Neural progenitor cell (in vitro differentiated cells): Measurements from ENCODE around the gene SPP2. TPM values are rescaled to one million over a fixed set of nuclear protein-coding genes. Genes with fewer than 3 reads are reported as not detected.
A peak's percentile ranks its signal among the peaks of the same experiment; 100 is the strongest.

ENCODE experiments used
- DNase-seq: peaks from one replicate; pipeline ENCODE4 v3.0.0-alpha.2; 2016; ENCODE audit warnings: low spot score
- H2AFZ ChIP-seq: fragments of 200-600 bp; sonication (generic); replicated peaks from 2 replicates; pipeline ENCODE4 v1.6.1; 2016; ENCODE audit warnings: antibody characterized with exemption
- H3F3A ChIP-seq: fragments of 200-600 bp; sonication (generic); 2 replicates; pipeline ENCODE4 v1.6.1; 2016; ENCODE audit warnings: antibody characterized with exemption, low read depth
- H3K27ac ChIP-seq: fragments of 200-600 bp; sonication (generic); 2 replicates; pipeline ENCODE4 v1.5.1; 2016; ENCODE audit warnings: mild to moderate bottlenecking
- H3K27me3 ChIP-seq: fragments of 200-600 bp; sonication (generic); 2 replicates; pipeline ENCODE4 v1.6.1; 2016; ENCODE audit warnings: mild to moderate bottlenecking, moderate library complexity
- H3K36me3 ChIP-seq: fragments of 200-600 bp; sonication (generic); 2 replicates; pipeline ENCODE4 v1.5.1; 2016
- H3K4me1 ChIP-seq: fragments of 200-600 bp; sonication (generic); 2 replicates; pipeline ENCODE4 v1.6.1; 2016; ENCODE audit warnings: mixed run types
- H3K4me2 ChIP-seq: fragments of 200-600 bp; sonication (generic); 2 replicates; pipeline ENCODE4 v1.6.1; 2016
- H3K4me3 ChIP-seq: fragments of 200-600 bp; sonication (generic); 2 replicates; pipeline ENCODE4 v1.5.1; 2016
- H3K79me2 ChIP-seq: fragments of 200-600 bp; sonication (generic); 2 replicates; pipeline ENCODE4 v1.6.1; 2016; ENCODE audit warnings: low read depth
- H3K9ac ChIP-seq: fragments of 200-600 bp; sonication (generic); 2 replicates; pipeline ENCODE4 v1.6.1; 2016
- H3K9me3 ChIP-seq: fragments of 200-600 bp; sonication (generic); 2 replicates; pipeline ENCODE4 v1.5.1; 2016; ENCODE audit warnings: low read depth
- H4K20me1 ChIP-seq: fragments of 200-600 bp; sonication (generic); 2 replicates; pipeline ENCODE4 v1.6.1; 2016; ENCODE audit warnings: low read depth
- H3K27ac Mint-ChIP-seq: 3 replicates; pipeline ENCODE4 v1.8.0; 2021; ENCODE audit warnings: mixed read lengths
- H3K27me3 Mint-ChIP-seq: 2 replicates; pipeline ENCODE4 v1.8.0; 2022; ENCODE audit warnings: low read depth, mild to moderate bottlenecking, inconsistent platforms, moderate library complexity, mixed read lengths; ENCODE audit not compliant: insufficient read depth
- H3K36me3 Mint-ChIP-seq: 3 replicates; pipeline ENCODE4 v1.8.0; 2021; ENCODE audit warnings: mixed read lengths
- H3K4me1 Mint-ChIP-seq: 3 replicates; pipeline ENCODE4 v1.8.0; 2021; ENCODE audit warnings: mixed read lengths
- H3K4me3 Mint-ChIP-seq: 3 replicates; pipeline ENCODE4 v1.8.0; 2021; ENCODE audit warnings: mild to moderate bottlenecking, moderate library complexity, mixed read lengths
- H3K9me3 Mint-ChIP-seq: 3 replicates; pipeline ENCODE4 v1.8.0; 2020; ENCODE audit warnings: mixed read lengths
- EZH2 ChIP-seq: fragments of 200-600 bp; sonication (generic); IDR thresholded peaks from 2 replicates; pipeline ENCODE4 v1.6.1; 2017; ENCODE audit warnings: antibody characterized with exemption, mild to moderate bottlenecking, moderate library complexity
- EZH2phosphoT487 ChIP-seq: fragments of 200-600 bp; sonication (generic); IDR thresholded peaks from 2 replicates; pipeline ENCODE4 v1.6.1; 2017; ENCODE audit warnings: antibody characterized with exemption
- total RNA-seq: library from RNA; depleted of rRNA; stranded (reverse); fragments of >200 nt; gene quantifications from 2 replicates; pipeline ENCODE4 v1.2.3, GENCODE V29; 2015; ENCODE audit warnings: low replicate concordance
- TF ChIP-seq, protein P1 (sequence below): fragments of 200-600 bp; sonication (generic); IDR thresholded peaks from 2 replicates; pipeline ENCODE4 v1.5.1; 2017; ENCODE audit warnings: antibody characterized with exemption, mild to moderate bottlenecking

The SPP2 gene
- total RNA-seq, 1 donor from 2014 or later: not detected

- no peak overlapping the region for H3K27ac Mint-ChIP-seq
- Histone ChIP-seq H3F3A (no peaks in the 10 kb centered on the region), H3K79me2 (no peaks in the 10 kb centered on the region), H3K4me2 (no peak overlapping the region), H4K20me1 (no peaks in the 10 kb centered on the region), H3K36me3 (no peaks in the 10 kb centered on the region), H2AFZ (peak overlapping the region; percentile 64), H3K27ac (no peak overlapping the region), H3K27me3 (no peaks in the 10 kb centered on the region), H3K9ac (no peak overlapping the region), H3K9me3 (no peaks in the 10 kb centered on the region), H3K4me3 (no peak overlapping the region), H3K4me1 (no peaks in the 10 kb centered on the region)
- TF ChIP-seq EZH2phosphoT487: no peak
- no peak for TF ChIP-seq EZH2
- TF ChIP-seq, protein P1, sequence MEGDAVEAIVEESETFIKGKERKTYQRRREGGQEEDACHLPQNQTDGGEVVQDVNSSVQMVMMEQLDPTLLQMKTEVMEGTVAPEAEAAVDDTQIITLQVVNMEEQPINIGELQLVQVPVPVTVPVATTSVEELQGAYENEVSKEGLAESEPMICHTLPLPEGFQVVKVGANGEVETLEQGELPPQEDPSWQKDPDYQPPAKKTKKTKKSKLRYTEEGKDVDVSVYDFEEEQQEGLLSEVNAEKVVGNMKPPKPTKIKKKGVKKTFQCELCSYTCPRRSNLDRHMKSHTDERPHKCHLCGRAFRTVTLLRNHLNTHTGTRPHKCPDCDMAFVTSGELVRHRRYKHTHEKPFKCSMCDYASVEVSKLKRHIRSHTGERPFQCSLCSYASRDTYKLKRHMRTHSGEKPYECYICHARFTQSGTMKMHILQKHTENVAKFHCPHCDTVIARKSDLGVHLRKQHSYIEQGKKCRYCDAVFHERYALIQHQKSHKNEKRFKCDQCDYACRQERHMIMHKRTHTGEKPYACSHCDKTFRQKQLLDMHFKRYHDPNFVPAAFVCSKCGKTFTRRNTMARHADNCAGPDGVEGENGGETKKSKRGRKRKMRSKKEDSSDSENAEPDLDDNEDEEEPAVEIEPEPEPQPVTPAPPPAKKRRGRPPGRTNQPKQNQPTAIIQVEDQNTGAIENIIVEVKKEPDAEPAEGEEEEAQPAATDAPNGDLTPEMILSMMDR: no peak
- H3K4me3 Mint-ChIP-seq: no peak overlapping the region
- no peaks in the 10 kb centered on the region for H3K9me3 Mint-ChIP-seq
- no peak for DNase-seq
- H3K36me3 Mint-ChIP-seq: no peaks in the 10 kb centered on the region
- H3K27me3 Mint-ChIP-seq: peaks cover 2% of the 10 kb centered on the region
- peaks cover 23% of the 10 kb centered on the region for H3K4me1 Mint-ChIP-seq
Observed at GRCh38 chr2:234095301-234095700, 44.8 kb downstream of the SPP2 start.

DNA sequence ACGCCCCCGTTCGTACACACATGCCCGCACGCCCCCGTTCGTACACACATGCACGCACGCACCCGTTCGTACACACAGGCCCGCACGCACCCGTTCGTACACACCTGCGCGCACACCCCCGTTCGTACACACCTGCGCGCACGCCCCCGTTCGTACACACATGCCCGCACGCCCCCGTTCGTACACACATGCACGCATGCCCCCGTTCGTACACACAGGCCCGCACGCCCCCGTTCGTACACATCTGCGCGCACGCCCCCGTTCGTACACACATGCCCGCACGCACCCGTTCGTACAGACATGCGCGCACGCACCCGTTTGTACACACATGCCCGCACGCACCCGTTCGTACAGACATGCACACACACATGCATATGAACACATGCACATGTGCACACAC is 45.7 kb downstream of the SPP2 start:
- H3K4me3 Mint-ChIP-seq: no peak overlapping the region
- H2AFZ ChIP-seq: no peak overlapping the region
- H3K9me3 ChIP-seq: no peaks in the 10 kb centered on the region
- no peak overlapping the region for H3K9ac ChIP-seq
- no peaks in the 10 kb centered on the region for H3F3A ChIP-seq
- H3K27me3 Mint-ChIP-seq: peaks cover 2% of the 10 kb centered on the region
- H4K20me1 ChIP-seq: no peaks in the 10 kb centered on the region
- H3K4me3 ChIP-seq: no peak overlapping the region
- peaks cover 23% of the 10 kb centered on the region for H3K4me1 Mint-ChIP-seq
- no peaks in the 10 kb centered on the region for H3K4me1 ChIP-seq
- no peaks in the 10 kb centered on the region for H3K27me3 ChIP-seq
- H3K27ac Mint-ChIP-seq: peak overlapping the region; percentile 12
- no peaks in the 10 kb centered on the region for H3K36me3 ChIP-seq
- H3K9me3 Mint-ChIP-seq: no peaks in the 10 kb centered on the region
- no peaks in the 10 kb centered on the region for H3K79me2 ChIP-seq
- TF ChIP-seq EZH2: no peak
- TF ChIP-seq, protein P1: no peak
- TF ChIP-seq EZH2phosphoT487: no peak
- H3K4me2 ChIP-seq: no peak overlapping the region
- H3K36me3 Mint-ChIP-seq: no peaks in the 10 kb centered on the region
- no peak for DNase-seq
- H3K27ac ChIP-seq: no peak overlapping the region

GRCh38 chr2:234098681-234099080 is 48.2 kb downstream of the SPP2 start:
- Mint-ChIP-seq H3K4me1 (peaks cover 13% of the 10 kb centered on the region), H3K36me3 (no peaks in the 10 kb centered on the region), H3K27ac (peak overlapping the region; percentile 8), H3K9me3 (no peaks in the 10 kb centered on the region), H3K4me3 (no peak overlapping the region), H3K27me3 (peaks cover 2% of the 10 kb centered on the region)
- no peak overlapping the region for H3K4me3 ChIP-seq
- no peaks in the 10 kb centered on the region for H3K9me3 ChIP-seq
- no peaks in the 10 kb centered on the region for H3F3A ChIP-seq
- no peak overlapping the region for H3K4me2 ChIP-seq
- no peaks in the 10 kb centered on the region for H3K27me3 ChIP-seq
- H2AFZ ChIP-seq: no peak overlapping the region
- DNase-seq: no peak
- H4K20me1 ChIP-seq: no peaks in the 10 kb centered on the region
- no peaks in the 10 kb centered on the region for H3K4me1 ChIP-seq
- TF ChIP-seq, protein P1: no peak
- TF ChIP-seq EZH2phosphoT487: no peak
- TF ChIP-seq EZH2: no peak
- H3K36me3 ChIP-seq: no peaks in the 10 kb centered on the region
- H3K9ac ChIP-seq: no peak overlapping the region
- H3K79me2 ChIP-seq: no peaks in the 10 kb centered on the region
- no peak overlapping the region for H3K27ac ChIP-seq
